IMR-90 (cell line): ENCODE data around the gene DYRK1A. TPM values are rescaled to one million over a fixed set of nuclear protein-coding genes. Genes with fewer than 3 reads are reported as not detected.

Source experiments
- ATAC-seq: fragments of 200-7000 bp; cut with Tn5 transposase; 2 replicates; pipeline ENCODE4 v1.9.1; 2020; ENCODE audit warnings: low read depth, mild to moderate bottlenecking, moderate library complexity
- BruUV-seq: library from RNA; stranded (reverse); fragments of 400-500 nt; replicated peaks from 2 replicates; lab custom pipeline; 2021; lab: Mats Ljungman, UMichigan
- CTCF ChIA-PET: fragments of 300-600 bp; formaldehyde crosslinking; extraction: SDS; loops from one replicate; lab custom pipeline; 2021; ENCODE audit warnings: antibody characterized with exemption; lab: Yijun Ruan, JAX
- POLR2A ChIA-PET: fragments of 300-600 bp; sonication (Branson Sonifier 250); formaldehyde crosslinking; loops from one replicate; lab custom pipeline; 2022; ENCODE audit warnings: antibody characterized with exemption; ENCODE audit not compliant: unreplicated experiment; lab: Charles Lee
- DNase-seq: peaks from one replicate; pipeline ENCODE4 v3.0.0; 2013
- H2AFZ ChIP-seq: replicated peaks from 2 replicates; pipeline ENCODE3; 2013; ENCODE audit warnings: low read length, mild to moderate bottlenecking; ENCODE audit not compliant: poor library complexity
- H2AK5ac ChIP-seq: 2 replicates; pipeline ENCODE4 v1.6.1; 2013; ENCODE audit warnings: low read depth, low read length, inconsistent platforms
- H2AK9ac ChIP-seq: replicated peaks from 2 replicates; pipeline ENCODE3; 2013; ENCODE audit warnings: mild to moderate bottlenecking, low read depth, low read length, moderate library complexity; ENCODE audit not compliant: poor library complexity
- H2BK120ac ChIP-seq: 2 replicates; pipeline ENCODE4 v1.6.1; 2013; ENCODE audit warnings: low read depth, low read length, inconsistent platforms
- H2BK15ac ChIP-seq: 3 replicates; pipeline ENCODE4 v1.6.1; 2013; ENCODE audit warnings: low read depth, low read length, inconsistent platforms
- H2BK20ac ChIP-seq: 2 replicates; pipeline ENCODE4 v1.6.1; 2013; ENCODE audit warnings: low read depth, mild to moderate bottlenecking, inconsistent platforms, low read length, moderate library complexity
- H2BK5ac ChIP-seq: 2 replicates; pipeline ENCODE4 v1.6.1; 2013; ENCODE audit warnings: mild to moderate bottlenecking, low read depth, low read length, inconsistent platforms; ENCODE audit not compliant: poor library complexity, severe bottlenecking
- H3K14ac ChIP-seq: replicated peaks from 2 replicates; pipeline ENCODE4 v1.6.1; 2013; ENCODE audit warnings: low read depth, low read length, inconsistent platforms
- H3K18ac ChIP-seq: 2 replicates; pipeline ENCODE4 v1.6.1; 2013; ENCODE audit warnings: low read depth, low read length, control low read depth
- H3K23ac ChIP-seq: 2 replicates; pipeline ENCODE4 v1.6.1; 2013; ENCODE audit warnings: low read depth, low read length, inconsistent platforms
- H3K27ac ChIP-seq: 2 replicates; pipeline ENCODE4 v1.5.1; 2013; ENCODE audit warnings: mild to moderate bottlenecking, control low read depth, low read length; ENCODE audit not compliant: insufficient read depth
- H3K27me3 ChIP-seq: 2 replicates; pipeline ENCODE4 v1.6.1; 2013; ENCODE audit warnings: low read length; ENCODE audit not compliant: control insufficient read depth, insufficient read depth
- H3K36me3 ChIP-seq: 2 replicates; pipeline ENCODE4 v1.6.1; 2013; ENCODE audit warnings: low read length, mixed read lengths; ENCODE audit not compliant: control insufficient read depth, insufficient read depth
- H3K4ac ChIP-seq: 2 replicates; pipeline ENCODE4 v1.6.1; 2013; ENCODE audit warnings: low read depth, low read length, inconsistent platforms
- H3K4me1 ChIP-seq: 2 replicates; pipeline ENCODE4 v1.6.1; 2013; ENCODE audit warnings: low read length, mixed read lengths; ENCODE audit not compliant: control insufficient read depth, insufficient read depth
- H3K4me2 ChIP-seq: 2 replicates; pipeline ENCODE4 v1.6.1; 2013; ENCODE audit warnings: low read depth, mild to moderate bottlenecking, control low read depth, low read length, moderate library complexity
- H3K4me3 ChIP-seq: 2 replicates; pipeline ENCODE4 v1.5.1; 2013; ENCODE audit warnings: low read depth, mild to moderate bottlenecking, control low read depth, low read length, moderate library complexity; ENCODE audit not compliant: insufficient read depth
- H3K56ac ChIP-seq: 2 replicates; pipeline ENCODE4 v1.6.1; 2013; ENCODE audit warnings: low read length, inconsistent platforms; ENCODE audit not compliant: insufficient read depth; ENCODE audit errors: extremely low read depth
- H3K79me1 ChIP-seq, 2 experiments: 2 replicates each; pipeline ENCODE4 v1.6.1; 2013; ENCODE audit warnings: low read length in 2 of 2, inconsistent platforms in 1 of 2, low read depth in 1 of 2
- H3K9ac ChIP-seq: 2 replicates; pipeline ENCODE4 v1.6.1; 2013; ENCODE audit warnings: low read depth, low read length, control low read depth
- H3K9me1 ChIP-seq: 2 replicates; pipeline ENCODE4 v1.6.1; 2013; ENCODE audit warnings: low read length, inconsistent platforms; ENCODE audit not compliant: insufficient read depth
- H3K9me3 ChIP-seq: 2 replicates; pipeline ENCODE4 v1.6.1; 2013; ENCODE audit warnings: low read length; ENCODE audit not compliant: control insufficient read depth, insufficient read depth
- H4K20me1 ChIP-seq: 2 replicates; pipeline ENCODE4 v1.6.1; 2013; ENCODE audit warnings: low read length, inconsistent platforms; ENCODE audit not compliant: insufficient read depth
- H4K5ac ChIP-seq: 2 replicates; pipeline ENCODE4 v1.6.1; 2013; ENCODE audit warnings: mild to moderate bottlenecking, low read depth, low read length, control low read depth
- H4K8ac ChIP-seq, 2 experiments: 2 replicates each; pipeline ENCODE4 v1.6.1; 2013; ENCODE audit warnings: low read depth in 2 of 2, low read length in 2 of 2, control low read depth in 1 of 2, inconsistent platforms in 1 of 2
- H4K91ac ChIP-seq: 2 replicates; pipeline ENCODE4 v1.6.1; 2013; ENCODE audit warnings: low read depth, low read length, inconsistent platforms; ENCODE audit not compliant: insufficient read depth
- BHLHE40 ChIP-seq: fragments of 150-350 bp; IDR thresholded peaks from 2 replicates; pipeline ENCODE4 v1.6.1; 2016; ENCODE audit warnings: mild to moderate bottlenecking, low read depth, low read length
- CEBPB ChIP-seq: IDR thresholded peaks from 2 replicates; pipeline ENCODE4 v1.6.1; 2012; ENCODE audit warnings: low read depth, low read length, improper control_type of control experiment
- CHD1 ChIP-seq: IDR thresholded peaks from 2 replicates; pipeline ENCODE4 v1.6.1; 2012; ENCODE audit warnings: low read depth, low read length, improper control_type of control experiment
- CTCF ChIP-seq: conservative IDR thresholded peaks from 2 replicates; pipeline ENCODE4 v1.5.1; 2012; ENCODE audit warnings: mild to moderate bottlenecking, low read depth, low read length, improper control_type of control experiment
- FOS ChIP-seq: fragments of 150-350 bp; IDR thresholded peaks from 2 replicates; pipeline ENCODE4 v1.6.1; 2016; ENCODE audit warnings: low read depth, low read length
- MAFK ChIP-seq: IDR thresholded peaks from 2 replicates; pipeline ENCODE4 v1.6.1; 2012; ENCODE audit warnings: low read depth, low read length, improper control_type of control experiment
- MAZ ChIP-seq: IDR thresholded peaks from 2 replicates; pipeline ENCODE4 v1.6.1; 2012; ENCODE audit warnings: low read depth, mild to moderate bottlenecking, low read length, improper control_type of control experiment, moderate library complexity, borderline replicate concordance
- MXI1 ChIP-seq: IDR thresholded peaks from 2 replicates; pipeline ENCODE4 v1.6.1; 2012; ENCODE audit warnings: low read depth, mild to moderate bottlenecking, low read length, moderate library complexity, borderline replicate concordance
- NFE2L2 ChIP-seq: fragments of 150-350 bp; IDR thresholded peaks from 2 replicates; pipeline ENCODE4 v1.6.1; 2016; ENCODE audit warnings: low read depth, mild to moderate bottlenecking, low read length
- POLR2A ChIP-seq: IDR thresholded peaks from 2 replicates; pipeline ENCODE4 v1.6.1; 2012; ENCODE audit warnings: mild to moderate bottlenecking, low read depth, low read length
- RAD21 ChIP-seq: IDR thresholded peaks from 2 replicates; pipeline ENCODE4 v1.6.1; 2012; ENCODE audit warnings: low read length, improper control_type of control experiment
- RCOR1 ChIP-seq: IDR thresholded peaks from 2 replicates; pipeline ENCODE4 v1.6.1; 2012; ENCODE audit warnings: mild to moderate bottlenecking, low read length, improper control_type of control experiment; ENCODE audit not compliant: insufficient replicate concordance
- RFX5 ChIP-seq: IDR thresholded peaks from 2 replicates; pipeline ENCODE4 v1.8.0; 2012; ENCODE audit warnings: low read depth, mild to moderate bottlenecking, low read length, moderate library complexity
- SMC3 ChIP-seq: fragments of 150-350 bp; IDR thresholded peaks from 2 replicates; pipeline ENCODE4 v1.6.1; 2016; ENCODE audit warnings: low read depth, mild to moderate bottlenecking, antibody characterized with exemption, low read length, moderate library complexity
- WGBS, 2 experiments: methylation state at CpG; one replicate each; pipeline versions ENCODE4 v1.1.5 to v1.1.7; 2013; ENCODE audit warnings: missing lambda C conversion rate in 2 of 2; ENCODE audit not compliant: insufficient read length in 1 of 2; ENCODE audit errors: extremely low coverage in 2 of 2; 5-methylcytosine and 5-hydroxymethylcytosine counted together
- dilution Hi-C: fragments of 300-500 bp; cut with HindIII; formaldehyde crosslinking; loops from one replicate; pipeline ENCODE4 v1.14.3; 2018; ENCODE audit warnings: low sequenced_read_pairs; ENCODE audit not compliant: unreplicated experiment
- in situ Hi-C: fragments of 300-500 bp; cut with MboI; formaldehyde crosslinking; loops from 3 replicates; pipeline ENCODE4 v1.14.3; 2019; ENCODE audit warnings: low sequenced_read_pairs, inconsistent platforms, mixed read lengths
- intact Hi-C: fragments of 100-400 bp; cut with micrococcal nuclease; formaldehyde crosslinking; loops from 2 replicates; pipeline ENCODE4 v1.10.0; 2022
- polyA plus RNA-seq, 3 experiments: library from polyadenylated mRNA; depleted of rRNA; stranded (reverse); fragments of >200 nt; gene quantifications; 2 replicates each; pipeline ENCODE4 v1.2.3, GENCODE V29; 2012; ENCODE audit warnings: low replicate concordance in 1 of 3
- total RNA-seq: library from RNA; depleted of rRNA; stranded (reverse); fragments of >200 nt; gene quantifications from 2 replicates; pipeline ENCODE4 v1.2.3, GENCODE V29; 2012
- TF ChIP-seq, protein P1 (sequence below): fragments of 150-350 bp; IDR thresholded peaks from 2 replicates; pipeline ENCODE4 v1.6.1; 2017; ENCODE audit warnings: mild to moderate bottlenecking, antibody characterized with exemption, low read length, low read depth
- TF ChIP-seq, protein P2 (sequence below): fragments of 150-350 bp; IDR thresholded peaks from 2 replicates; pipeline ENCODE4 v1.6.1; 2016; ENCODE audit warnings: low read depth, mild to moderate bottlenecking, low read length, moderate library complexity, borderline replicate concordance

DYRK1A gene
- total and polyA plus RNA-seq, 2 of the 4 experiments (the other 2 are of a cell fraction) = 18.6 to 50.5 TPM

- Histone ChIP-seq H2AK5ac (peak overlapping the region; percentile 60; the same call in 1 of the 2 replicates), H3K18ac (no peak overlapping the region), H3K56ac (no peak overlapping the region), H4K91ac (no peak overlapping the region), H3K9ac (no peak overlapping the region), H3K36me3 (no peaks in the 10 kb centered on the region), H3K4me3 (no peak overlapping the region), H3K79me1 (no peaks in the 10 kb centered on the region), H3K27ac (no peak overlapping the region), H4K5ac (no peak overlapping the region), H2BK20ac (no peak overlapping the region), H3K4ac (no peak overlapping the region), H3K4me1 (0 out of 2 replicates have a peak, but pooled peaks cover 2% of the 10 kb centered on the region), H4K20me1 (no peaks in the 10 kb centered on the region), H3K14ac (no peak overlapping the region), H2BK15ac (no peak overlapping the region), H3K27me3 (peaks cover 8% of the 10 kb centered on the region; the same call in 1 of the 2 replicates), H3K23ac (no peak overlapping the region), H3K4me2 (no peak overlapping the region), H2AK9ac (no peak overlapping the region), H3K9me3 (no peaks in the 10 kb centered on the region), H2AFZ (no peak overlapping the region), H4K8ac (no peak overlapping the region), H2BK5ac (no peak overlapping the region), H3K9me1 (0 out of 2 replicates have a peak, but pooled peaks cover 3% of the 10 kb centered on the region), H2BK120ac (no peak overlapping the region)
- WGBS, 2 experiments = 79% methylated on average over 4 of the region's 6 CpGs; no CpG with 5 or more reads in 1 of the 2 experiments
- dilution Hi-C loops = no loop called here
- no TSS peak for BruUV-seq
- ChIA-PET POLR2A (no interaction called here), CTCF (no interaction called here)
- in situ Hi-C loops = no loop called here
- no peak for DNase-seq
- no peak for ATAC-seq
- intact Hi-C loops = no loop called here
- TF ChIP-seq RAD21 (no peak), BHLHE40 (no peak), RCOR1 (no peak), NFE2L2 (no peak), CTCF (no peak), RFX5 (no peak), MAZ (no peak), FOS (no peak), CEBPB (no peak), POLR2A (no peak), SMC3 (no peak), MAFK (no peak), CHD1 (no peak), MXI1 (no peak)
- TF ChIP-seq, protein P1, sequence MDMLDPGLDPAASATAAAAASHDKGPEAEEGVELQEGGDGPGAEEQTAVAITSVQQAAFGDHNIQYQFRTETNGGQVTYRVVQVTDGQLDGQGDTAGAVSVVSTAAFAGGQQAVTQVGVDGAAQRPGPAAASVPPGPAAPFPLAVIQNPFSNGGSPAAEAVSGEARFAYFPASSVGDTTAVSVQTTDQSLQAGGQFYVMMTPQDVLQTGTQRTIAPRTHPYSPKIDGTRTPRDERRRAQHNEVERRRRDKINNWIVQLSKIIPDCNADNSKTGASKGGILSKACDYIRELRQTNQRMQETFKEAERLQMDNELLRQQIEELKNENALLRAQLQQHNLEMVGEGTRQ = no peak
- TF ChIP-seq, protein P2, sequence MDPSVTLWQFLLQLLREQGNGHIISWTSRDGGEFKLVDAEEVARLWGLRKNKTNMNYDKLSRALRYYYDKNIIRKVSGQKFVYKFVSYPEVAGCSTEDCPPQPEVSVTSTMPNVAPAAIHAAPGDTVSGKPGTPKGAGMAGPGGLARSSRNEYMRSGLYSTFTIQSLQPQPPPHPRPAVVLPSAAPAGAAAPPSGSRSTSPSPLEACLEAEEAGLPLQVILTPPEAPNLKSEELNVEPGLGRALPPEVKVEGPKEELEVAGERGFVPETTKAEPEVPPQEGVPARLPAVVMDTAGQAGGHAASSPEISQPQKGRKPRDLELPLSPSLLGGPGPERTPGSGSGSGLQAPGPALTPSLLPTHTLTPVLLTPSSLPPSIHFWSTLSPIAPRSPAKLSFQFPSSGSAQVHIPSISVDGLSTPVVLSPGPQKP = no peak
Measured at GRCh38 chr21:37527103-37527502, 160.5 kb downstream of the DYRK1A start.
